ENCODE results near the gene KRT28.
"Not testable (repeated sequence)": the region's sequence is repeated elsewhere in the genome, so short reads cannot be mapped to it uniquely, and the experiment has no call there.

The KRT28 gene

DNA sequence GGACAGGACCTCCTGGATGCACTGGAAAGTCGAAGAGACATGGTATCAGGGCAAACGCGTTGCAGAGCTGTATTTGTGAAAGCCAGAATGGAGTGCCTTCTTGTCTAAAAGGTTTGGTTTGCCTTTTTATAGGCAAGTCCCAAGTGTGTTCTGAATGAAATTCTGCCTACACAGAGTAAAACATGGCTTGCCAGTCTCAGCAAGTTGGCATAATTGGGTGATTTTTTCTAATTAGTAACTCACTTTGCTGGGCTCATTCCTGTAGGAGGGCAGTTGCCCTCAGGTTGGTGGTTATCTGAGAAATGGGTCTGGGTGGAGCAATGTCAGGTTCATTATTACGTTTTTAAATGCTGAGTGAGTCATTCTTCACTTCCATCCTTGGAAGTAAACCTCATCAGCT lies 44.5 kb downstream of the KRT28 start, which contains the start of gene KRT25:
Gene KRT25, minus strand, starts transcription at position 101 of the 400 bp plus-strand sequence. Its CDS starts 60 bp downstream, at position 41.
- TF ChIP-seq, protein P1, sequence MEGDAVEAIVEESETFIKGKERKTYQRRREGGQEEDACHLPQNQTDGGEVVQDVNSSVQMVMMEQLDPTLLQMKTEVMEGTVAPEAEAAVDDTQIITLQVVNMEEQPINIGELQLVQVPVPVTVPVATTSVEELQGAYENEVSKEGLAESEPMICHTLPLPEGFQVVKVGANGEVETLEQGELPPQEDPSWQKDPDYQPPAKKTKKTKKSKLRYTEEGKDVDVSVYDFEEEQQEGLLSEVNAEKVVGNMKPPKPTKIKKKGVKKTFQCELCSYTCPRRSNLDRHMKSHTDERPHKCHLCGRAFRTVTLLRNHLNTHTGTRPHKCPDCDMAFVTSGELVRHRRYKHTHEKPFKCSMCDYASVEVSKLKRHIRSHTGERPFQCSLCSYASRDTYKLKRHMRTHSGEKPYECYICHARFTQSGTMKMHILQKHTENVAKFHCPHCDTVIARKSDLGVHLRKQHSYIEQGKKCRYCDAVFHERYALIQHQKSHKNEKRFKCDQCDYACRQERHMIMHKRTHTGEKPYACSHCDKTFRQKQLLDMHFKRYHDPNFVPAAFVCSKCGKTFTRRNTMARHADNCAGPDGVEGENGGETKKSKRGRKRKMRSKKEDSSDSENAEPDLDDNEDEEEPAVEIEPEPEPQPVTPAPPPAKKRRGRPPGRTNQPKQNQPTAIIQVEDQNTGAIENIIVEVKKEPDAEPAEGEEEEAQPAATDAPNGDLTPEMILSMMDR (IDR thresholded peaks at IDR 0.05; ENCODE audit: control insufficient read depth, insufficient read depth, low read depth, low read length, missing control alignments) = no peak
- no peak within 1 kb of the TSS for H3K4me3 ChIP-seq (ENCODE audit: control insufficient read depth, low read depth, low read length)

DNA sequence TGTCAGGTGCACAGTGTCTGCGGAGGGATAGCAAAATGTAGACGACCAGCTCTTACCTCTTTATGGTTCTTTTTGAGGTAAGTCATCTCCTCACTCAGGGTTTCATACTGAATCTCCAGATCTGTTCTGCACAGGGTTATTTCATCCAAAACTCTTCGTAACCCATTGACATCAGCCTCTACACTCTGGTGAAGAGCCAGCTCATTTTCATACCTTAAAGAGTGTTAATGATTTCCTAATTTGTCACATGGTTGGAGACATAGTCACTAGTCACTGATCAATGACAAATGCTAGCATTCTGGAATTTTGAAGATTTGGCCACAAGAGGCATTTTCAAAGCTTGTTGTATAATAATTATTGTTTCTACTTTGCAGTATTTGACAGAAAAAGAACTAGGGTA lies 46.0 kb downstream of the KRT28 start:
- no peak for DNase-seq (ENCODE audit: low read depth)
- TF ChIP-seq, protein P1 (IDR thresholded peaks at IDR 0.05; ENCODE audit: control insufficient read depth, insufficient read depth, low read depth, low read length, missing control alignments) = no peak
- no peak overlapping the region for H3K4me3 ChIP-seq (ENCODE audit: control insufficient read depth, low read depth, low read length)

More for the DNA sequence above, 44.5 kb downstream of the KRT28 start, which contains the start of gene KRT25:
- no peak for DNase-seq (ENCODE audit: low read depth)

DNA sequence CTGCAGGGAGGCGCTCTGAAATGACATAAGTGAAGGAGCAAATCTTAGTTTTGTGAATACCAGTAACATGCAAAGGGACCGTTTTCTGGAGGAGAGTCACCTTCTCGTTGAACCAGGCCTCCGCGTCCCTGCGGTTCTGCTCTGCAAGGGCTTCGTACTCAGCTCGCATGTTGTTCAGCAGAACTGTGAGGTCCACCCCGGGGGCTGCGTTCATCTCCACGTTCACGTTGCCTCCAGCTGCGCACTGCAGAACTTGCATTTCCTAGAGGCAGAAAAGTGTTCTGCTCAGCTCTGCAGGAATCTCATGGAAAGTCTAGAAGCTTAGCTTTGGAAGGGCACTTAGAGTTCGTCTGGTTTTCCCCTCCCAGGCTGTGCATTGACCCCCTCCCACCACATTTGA lies 48.7 kb downstream of the KRT28 start:
- TF ChIP-seq, protein P1 (IDR thresholded peaks at IDR 0.05; ENCODE audit: control insufficient read depth, insufficient read depth, low read depth, low read length, missing control alignments) = no peak
- DNase-seq (ENCODE audit: low read depth) = no peak
- H3K4me3 ChIP-seq (ENCODE audit: control insufficient read depth, low read depth, low read length) = no peak overlapping the region

DNA sequence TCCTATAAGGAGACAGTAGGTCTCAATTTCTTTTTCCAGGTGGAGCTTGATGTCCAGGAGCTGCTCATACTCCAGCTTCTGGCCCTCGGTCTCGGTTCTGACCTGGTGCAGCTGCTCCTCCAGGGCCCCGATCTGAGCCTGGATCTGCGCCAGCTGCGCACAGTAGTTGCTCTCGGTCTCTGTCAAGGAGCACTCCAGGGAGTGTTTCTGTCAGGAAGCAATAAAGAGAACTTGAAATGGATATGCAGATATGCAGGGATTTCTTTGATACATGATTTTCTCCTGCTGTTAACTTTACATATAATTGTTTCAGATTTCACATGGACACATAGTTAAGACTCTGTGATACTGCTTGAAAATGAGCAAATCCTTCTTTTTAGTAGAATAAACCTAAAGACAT lies 49.4 kb downstream of the KRT28 start:
- H3K4me3 ChIP-seq (ENCODE audit: control insufficient read depth, low read depth, low read length) = no peak overlapping the region
- TF ChIP-seq, protein P1 (IDR thresholded peaks at IDR 0.05; ENCODE audit: control insufficient read depth, insufficient read depth, low read depth, low read length, missing control alignments) = no peak
- DNase-seq (ENCODE audit: low read depth) = no peak

DNA sequence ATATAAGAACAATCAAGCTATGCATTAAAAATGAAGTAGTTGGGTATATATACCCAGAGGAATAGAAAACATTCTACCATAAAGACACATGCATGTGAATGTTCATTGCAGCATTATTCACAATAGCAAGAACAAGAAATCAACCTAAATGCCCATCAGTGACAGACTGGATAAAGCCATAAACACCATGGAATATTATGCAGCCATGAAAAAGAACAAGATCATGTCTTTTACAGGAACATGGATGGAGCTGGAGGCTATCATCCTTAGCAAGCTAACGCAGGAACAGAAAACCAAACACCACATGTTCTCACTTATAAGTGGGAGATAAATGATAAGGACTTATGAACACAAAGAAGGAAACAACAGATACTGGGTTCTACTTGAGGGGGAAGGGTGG lies 51.1 kb downstream of the KRT28 start:
- not testable (repeated sequence) for H3K4me3 ChIP-seq (ENCODE audit: control insufficient read depth, low read depth, low read length); DNase-seq (ENCODE audit: low read depth)

Data from AG09309 (cell line).